ENCODE data around the gene SHCBP1L.

Gene SHCBP1L

DNA sequence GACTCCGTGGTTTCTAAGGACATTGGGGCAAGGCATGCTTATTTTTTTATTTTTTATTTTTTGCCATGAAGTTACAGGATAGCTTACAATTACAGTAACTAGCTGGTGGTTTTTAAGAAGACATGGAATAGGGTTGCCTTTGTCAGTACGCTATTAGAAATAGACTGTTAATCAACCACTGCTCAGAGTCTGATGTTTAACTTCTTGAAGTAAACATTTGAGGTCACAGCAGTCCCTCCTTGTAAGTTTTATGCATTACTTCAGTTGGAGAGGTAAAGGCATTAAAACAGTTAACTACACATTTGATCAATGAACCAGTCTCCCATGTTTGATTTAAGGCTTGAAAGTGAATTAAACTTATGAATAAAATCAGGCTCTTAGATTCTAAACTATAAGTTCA is 19.3 kb upstream of the SHCBP1L start:
- no peak for TF ChIP-seq EZH2 (IDR thresholded peaks at IDR 0.05; ENCODE audit: borderline replicate concordance, low read length)
- TF ChIP-seq, protein P1, sequence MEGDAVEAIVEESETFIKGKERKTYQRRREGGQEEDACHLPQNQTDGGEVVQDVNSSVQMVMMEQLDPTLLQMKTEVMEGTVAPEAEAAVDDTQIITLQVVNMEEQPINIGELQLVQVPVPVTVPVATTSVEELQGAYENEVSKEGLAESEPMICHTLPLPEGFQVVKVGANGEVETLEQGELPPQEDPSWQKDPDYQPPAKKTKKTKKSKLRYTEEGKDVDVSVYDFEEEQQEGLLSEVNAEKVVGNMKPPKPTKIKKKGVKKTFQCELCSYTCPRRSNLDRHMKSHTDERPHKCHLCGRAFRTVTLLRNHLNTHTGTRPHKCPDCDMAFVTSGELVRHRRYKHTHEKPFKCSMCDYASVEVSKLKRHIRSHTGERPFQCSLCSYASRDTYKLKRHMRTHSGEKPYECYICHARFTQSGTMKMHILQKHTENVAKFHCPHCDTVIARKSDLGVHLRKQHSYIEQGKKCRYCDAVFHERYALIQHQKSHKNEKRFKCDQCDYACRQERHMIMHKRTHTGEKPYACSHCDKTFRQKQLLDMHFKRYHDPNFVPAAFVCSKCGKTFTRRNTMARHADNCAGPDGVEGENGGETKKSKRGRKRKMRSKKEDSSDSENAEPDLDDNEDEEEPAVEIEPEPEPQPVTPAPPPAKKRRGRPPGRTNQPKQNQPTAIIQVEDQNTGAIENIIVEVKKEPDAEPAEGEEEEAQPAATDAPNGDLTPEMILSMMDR (IDR thresholded peaks at IDR 0.05; ENCODE audit: low read length): no peak
- no peaks in the 10 kb centered on the region for H3K9me2 ChIP-seq (ENCODE audit: low read depth, low read length)
- no peaks in the 10 kb centered on the region for H3F3A ChIP-seq (ENCODE audit: insufficient read depth, low read length)
- H4K20me1 ChIP-seq (ENCODE audit: insufficient read depth, low read length): no peaks in the 10 kb centered on the region
- H3K27ac ChIP-seq (ENCODE audit: low read depth, low read length, poor library complexity, severe bottlenecking): no peak overlapping the region
- no peak overlapping the region for H3K4me3 ChIP-seq (ENCODE audit: low read depth, low read length, poor library complexity, severe bottlenecking)
- no peaks in the 10 kb centered on the region for H3K4me1 ChIP-seq (ENCODE audit: insufficient read depth, low read length, severe bottlenecking)
- no peaks in the 10 kb centered on the region for H3K9me3 ChIP-seq (ENCODE audit: low read length)
- no peaks in the 10 kb centered on the region for H3K79me2 ChIP-seq (ENCODE audit: insufficient read depth, low read length)
- H3K4me2 ChIP-seq (ENCODE audit: low read length): no peak overlapping the region
- H3K27me3 ChIP-seq (ENCODE audit: insufficient read depth, low read length): no peaks in the 10 kb centered on the region
- H3K36me3 ChIP-seq (ENCODE audit: insufficient read depth, low read length): no peaks in the 10 kb centered on the region
- no peak overlapping the region for H2AFZ ChIP-seq (ENCODE audit: low read length)
- H3K9ac ChIP-seq (ENCODE audit: low read length): no peak overlapping the region

DNA sequence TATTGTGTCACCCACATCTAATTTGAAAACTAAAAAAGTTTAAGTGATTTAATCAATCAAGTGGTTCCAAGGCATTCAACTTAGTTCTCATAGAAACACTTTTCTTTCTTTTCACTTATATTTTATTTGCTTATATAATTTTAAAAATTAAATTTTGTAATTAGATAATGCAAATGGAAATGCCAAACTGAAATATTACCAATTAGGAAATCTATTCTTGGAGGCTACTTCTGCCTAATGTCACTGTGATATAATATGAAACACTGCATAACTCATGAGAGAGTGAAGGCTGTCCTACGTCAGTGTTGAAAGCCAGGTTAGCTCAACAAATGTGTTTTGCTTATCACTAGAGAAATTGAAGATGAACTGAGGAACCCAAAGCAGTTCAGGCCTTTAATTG is 18.3 kb upstream of the SHCBP1L start:
- H3K27ac ChIP-seq (ENCODE audit: low read depth, low read length, poor library complexity, severe bottlenecking): no peak overlapping the region
- TF ChIP-seq EZH2 (IDR thresholded peaks at IDR 0.05; ENCODE audit: borderline replicate concordance, low read length): no peak
- no peak overlapping the region for H3K9ac ChIP-seq (ENCODE audit: low read length)

DNA sequence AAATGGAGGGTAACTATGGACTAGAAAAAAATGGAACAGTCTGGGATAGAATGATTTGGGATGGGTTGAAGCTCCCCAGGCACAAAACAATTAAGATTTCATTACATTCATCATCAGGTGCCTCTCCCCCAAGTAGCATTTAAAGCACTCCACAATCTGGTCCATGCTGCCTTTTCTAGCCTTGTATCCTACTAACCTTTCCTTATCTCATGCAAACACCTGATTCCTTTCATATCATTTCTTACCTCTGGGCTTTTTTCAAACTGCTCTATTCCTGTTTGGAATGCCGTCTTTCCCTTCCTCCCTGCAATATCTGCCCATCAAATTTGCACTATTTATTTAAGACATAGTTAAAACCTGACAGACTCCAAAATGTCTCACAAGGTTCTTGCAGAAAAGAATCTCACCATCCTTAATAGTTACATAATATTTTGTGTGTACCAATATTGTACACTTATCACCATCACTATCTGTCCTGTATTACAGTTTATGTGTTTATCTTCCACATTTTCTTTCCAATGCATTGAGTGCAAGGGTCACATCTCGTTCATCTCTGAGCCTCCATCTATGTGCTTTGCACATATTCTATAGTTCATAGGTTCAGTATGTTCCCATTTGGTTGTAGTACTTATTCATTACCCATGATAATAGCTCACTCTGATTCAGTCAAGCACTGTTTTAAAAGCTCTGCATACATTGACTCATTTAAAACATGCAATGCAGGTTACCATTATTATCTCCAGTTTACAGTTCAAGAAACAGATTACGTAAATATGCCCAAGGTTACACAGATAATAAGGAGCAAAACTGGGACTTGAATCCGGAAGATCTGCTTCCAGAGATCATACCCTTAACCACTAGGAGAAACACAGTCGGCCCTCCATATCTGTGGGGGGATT is 16.1 kb upstream of the SHCBP1L start:
- Histone ChIP-seq H2AFZ (ENCODE audit: low read length) (no peak overlapping the region), H3K4me2 (ENCODE audit: low read length) (no peak overlapping the region)

More for the DNA sequence above, 18.3 kb upstream of the SHCBP1L start:
- H4K20me1 ChIP-seq (ENCODE audit: insufficient read depth, low read length): no peaks in the 10 kb centered on the region
- no peaks in the 10 kb centered on the region for H3K9me3 ChIP-seq (ENCODE audit: low read length)
- H3K9me2 ChIP-seq (ENCODE audit: low read depth, low read length): no peaks in the 10 kb centered on the region
- H3K4me2 ChIP-seq (ENCODE audit: low read length): no peak overlapping the region
- no peaks in the 10 kb centered on the region for H3F3A ChIP-seq (ENCODE audit: insufficient read depth, low read length)
- no peaks in the 10 kb centered on the region for H3K79me2 ChIP-seq (ENCODE audit: insufficient read depth, low read length)
- no peaks in the 10 kb centered on the region for H3K27me3 ChIP-seq (ENCODE audit: insufficient read depth, low read length)
- H3K4me3 ChIP-seq (ENCODE audit: low read depth, low read length, poor library complexity, severe bottlenecking): no peak overlapping the region
- H2AFZ ChIP-seq (ENCODE audit: low read length): no peak overlapping the region
- H3K4me1 ChIP-seq (ENCODE audit: insufficient read depth, low read length, severe bottlenecking): no peaks in the 10 kb centered on the region
- no peaks in the 10 kb centered on the region for H3K36me3 ChIP-seq (ENCODE audit: insufficient read depth, low read length)

More for the DNA sequence above, 16.1 kb upstream of the SHCBP1L start:
- no peaks in the 10 kb centered on the region for H3K9me2 ChIP-seq (ENCODE audit: low read depth, low read length)
- no peaks in the 10 kb centered on the region for H3K9me3 ChIP-seq (ENCODE audit: low read length)
- H3K9ac ChIP-seq (ENCODE audit: low read length): no peak overlapping the region
- H3K36me3 ChIP-seq (ENCODE audit: insufficient read depth, low read length): no peaks in the 10 kb centered on the region
- H3K27ac ChIP-seq (ENCODE audit: low read depth, low read length, poor library complexity, severe bottlenecking): no peak overlapping the region
- H3K27me3 ChIP-seq (ENCODE audit: insufficient read depth, low read length): no peaks in the 10 kb centered on the region
- no peaks in the 10 kb centered on the region for H3F3A ChIP-seq (ENCODE audit: insufficient read depth, low read length)
- no peaks in the 10 kb centered on the region for H3K79me2 ChIP-seq (ENCODE audit: insufficient read depth, low read length)
- TF ChIP-seq, protein P1 (IDR thresholded peaks at IDR 0.05; ENCODE audit: low read length): no peak
- TF ChIP-seq EZH2 (IDR thresholded peaks at IDR 0.05; ENCODE audit: borderline replicate concordance, low read length): no peak
- H3K4me1 ChIP-seq (ENCODE audit: insufficient read depth, low read length, severe bottlenecking): no peaks in the 10 kb centered on the region
- H4K20me1 ChIP-seq (ENCODE audit: insufficient read depth, low read length): no peaks in the 10 kb centered on the region
- H3K4me3 ChIP-seq (ENCODE audit: low read depth, low read length, poor library complexity, severe bottlenecking): no peak overlapping the region

Data from OCI-LY1 (cell line).